Esophagus squamous epithelium (tissue), 4 donors: ENCODE measurements around the gene VCL.

Experiments used
- CTCF ChIP-seq, 6 experiments: fragments of 450-650 bp in 4 of 6; fragments of 200-600 bp in 2 of 6; sonication (generic) in 2 of 6; IDR thresholded peaks; one replicate each; pipeline ENCODE4 v1.5.1; 2016 to 2019; ENCODE audit warnings: antibody characterized with exemption in 6 of 6, mild to moderate bottlenecking in 4 of 6, moderate library complexity in 4 of 6
- POLR2A ChIP-seq, 4 donors: fragments of 450-650 bp; IDR thresholded peaks; one replicate each; pipeline ENCODE4 v1.6.1; 2017; ENCODE audit warnings: antibody characterized with exemption in 4 of 4, mild to moderate bottlenecking in 4 of 4, moderate library complexity in 3 of 4

GRCh38 chr10:74034301-74034700, 36.4 kb downstream of the VCL start:
- no peak for TF ChIP-seq CTCF (IDR thresholded peaks at IDR 0.05)
- no peak for TF ChIP-seq POLR2A (IDR thresholded peaks at IDR 0.05)
